ENCODE measurements around the gene MARF1. TPM values are rescaled to one million over a fixed set of nuclear protein-coding genes. Genes with fewer than 3 reads are reported as not detected.

MARF1 gene
- total RNA-seq, 1 donor from 2014 or later: 186 TPM

GRCh38 chr16:15653227-15653626, 10.3 kb upstream of the MARF1 start:
- Mint-ChIP-seq H3K36me3 (ENCODE audit: low read depth) (peaks cover 57% of the 10 kb centered on the region), H3K27ac (peak overlapping the region; percentile 41), H3K4me1 (peaks cover 60% of the 10 kb centered on the region), H3K9me3 (no peaks in the 10 kb centered on the region), H3K27me3 (no peaks in the 10 kb centered on the region), H3K4me3 (peak overlapping the region; percentile 65)
- ATAC-seq (ENCODE audit: low read depth): no peak
- no peak for TF ChIP-seq CTCF (IDR thresholded peaks at IDR 0.05)
- POLR2A ChIA-PET: interaction anchor here (0.7 to 4.1 kb wide), 4 partner anchors 11 to 631 kb away, joined by 3 to 52 read pairs (median 3); partner anchors contain the start of gene MARF1
- DNase-seq: no peak
- intact Hi-C loops (cut with micrococcal nuclease): no loop called here
- CTCF ChIA-PET: no interaction called here

GRCh38 chr16:15652293-15653001, 9.5 kb upstream of the MARF1 start:
- Mint-ChIP-seq H3K9me3 (no peaks in the 10 kb centered on the region), H3K27me3 (no peaks in the 10 kb centered on the region), H3K4me1 (peaks cover 54% of the 10 kb centered on the region), H3K4me3 (peak overlapping the region; percentile 65), H3K36me3 (ENCODE audit: low read depth) (peaks cover 52% of the 10 kb centered on the region), H3K27ac (peak overlapping the region; percentile 41)
- no peak for DNase-seq
- POLR2A ChIA-PET: interaction anchor here (1.1 to 4.1 kb wide), 2 partner anchors 10 to 17 kb away, joined by 3 to 52 read pairs; partner anchors contain the start of gene MARF1
- intact Hi-C loops (cut with micrococcal nuclease): no loop called here
- CTCF ChIA-PET: interaction anchor here (0.6 kb wide), 1 partner anchor 10 kb away, joined by 3 read pairs; no protein-coding TSS in a partner anchor
- ATAC-seq (ENCODE audit: low read depth): no peak
- no peak for TF ChIP-seq CTCF (IDR thresholded peaks at IDR 0.05)

- intact Hi-C loops (cut with micrococcal nuclease): loop anchor here (1.0 to 2.0 kb wide), 2 partner anchors 7 to 60 kb away; partner anchors contain the start of gene MARF1
- ChIA-PET POLR2A (interaction anchor here (0.6 to 4.1 kb wide), 8 partner anchors 8 to 492 kb away, joined by 3 to 52 read pairs (median 9); partner anchors contain the start of gene MARF1), CTCF (interaction anchor here (1.2 kb wide), 1 partner anchor 8 kb away, joined by 4 read pairs; the partner anchor contains the start of gene MARF1)
- no peak for TF ChIP-seq CTCF (IDR thresholded peaks at IDR 0.05)
- Mint-ChIP-seq H3K27me3 (no peaks in the 10 kb centered on the region), H3K4me1 (peaks cover 57% of the 10 kb centered on the region), H3K36me3 (ENCODE audit: low read depth) (peaks cover 41% of the 10 kb centered on the region), H3K4me3 (peak overlapping the region; percentile 98), H3K27ac (peak overlapping the region; percentile 97), H3K9me3 (no peaks in the 10 kb centered on the region)
- DNase-seq: peak; percentile 40
- ATAC-seq (ENCODE audit: low read depth): peak; percentile 48
Observed at GRCh38 chr16:15650698-15651171, 7.8 kb upstream of the MARF1 start.

GRCh38 chr16:15650019-15650697, 7.2 kb upstream of the MARF1 start, which contains the start of gene NDE1:
NDE1 (plus strand) TSS chr16:15650245; CDS start chr16:15664779, 14,534 bp downstream.
- Mint-ChIP-seq H3K27me3 (no peaks in the 10 kb centered on the region), H3K4me3 (peak within 1 kb of the TSS; percentile 98), H3K36me3 (ENCODE audit: low read depth) (peaks cover 38% of the 10 kb centered on the region), H3K9me3 (no peaks in the 10 kb centered on the region), H3K27ac (peak within 1 kb of the TSS; percentile 97), H3K4me1 (peaks cover 59% of the 10 kb centered on the region)
- TF ChIP-seq CTCF (IDR thresholded peaks at IDR 0.05): no peak
- intact Hi-C loops (cut with micrococcal nuclease): loop anchor here (2.0 kb wide), 1 partner anchor 59 kb away; no protein-coding TSS in a partner anchor
- DNase-seq (peak; percentile 76), ATAC-seq (ENCODE audit: low read depth) (peak; percentile 94)
- ChIA-PET CTCF (interaction anchor here (1.2 kb wide), 1 partner anchor 8 kb away, joined by 4 read pairs; the partner anchor contains the start of gene MARF1), POLR2A (interaction anchor here (0.9 to 4.1 kb wide), 6 partner anchors 8 to 60 kb away, joined by 3 to 52 read pairs (median 9); partner anchors contain the start of gene MARF1)

Data from activated B cell treated with CpG ODN at 0.5 μM for 24 hours (primary cell).